Epithelial cell of esophagus (primary cell): ENCODE measurements around the gene PARD3.

Source experiments
- DNase-seq: peaks from one replicate; pipeline ENCODE4 v3.0.0; 2010; ENCODE audit warnings: low read depth
- H3K4me3 ChIP-seq: 2 replicates; pipeline ENCODE4 v1.5.1; 2011; ENCODE audit warnings: mild to moderate bottlenecking, low read length, control low read depth
- CTCF ChIP-seq: IDR thresholded peaks from 2 replicates; pipeline ENCODE4 v1.5.1; 2011; ENCODE audit warnings: low read depth, mild to moderate bottlenecking, low read length, control low read depth, inconsistent platforms; ENCODE audit not compliant: insufficient read depth; ENCODE audit errors: missing control alignments

The PARD3 gene

GRCh38 chr10:34310234-34310633 is 504.9 kb downstream of the PARD3 start:
- DNase-seq, result no peak
- TF ChIP-seq CTCF, result no peak
- no peak overlapping the region for H3K4me3 ChIP-seq

GRCh38 chr10:34305189-34305588 is 509.9 kb downstream of the PARD3 start:
- no peak overlapping the region for H3K4me3 ChIP-seq
- peak; percentile 95 for DNase-seq
- TF ChIP-seq CTCF, result peak; percentile 82

GRCh38 chr10:34303022-34303421 is 512.1 kb downstream of the PARD3 start:
- DNase-seq, result no peak
- TF ChIP-seq CTCF, result no peak
- H3K4me3 ChIP-seq, result no peak overlapping the region

- no peak for TF ChIP-seq CTCF
Measured at GRCh38 chr10:34299105-34299611, 515.9 kb downstream of the PARD3 start.

GRCh38 chr10:34298346-34298818 is 516.7 kb downstream of the PARD3 start:
- H3K4me3 ChIP-seq, result no peak overlapping the region
- DNase-seq, result no peak
- TF ChIP-seq CTCF, result no peak

More at GRCh38 chr10:34299105-34299611, 515.9 kb downstream of the PARD3 start:
- no peak overlapping the region for H3K4me3 ChIP-seq
- peak; percentile 41 for DNase-seq

- no peak overlapping the region for H3K4me3 ChIP-seq
- TF ChIP-seq CTCF, result no peak
- no peak for DNase-seq
Measured at GRCh38 chr10:34297541-34298345, 517.4 kb downstream of the PARD3 start.

GRCh38 chr10:34295142-34295548 is 520.0 kb downstream of the PARD3 start:
- no peak overlapping the region for H3K4me3 ChIP-seq
- no peak for TF ChIP-seq CTCF
- DNase-seq, result no peak
